ENCODE measurements around the gene HLA-DRA.

DNA sequence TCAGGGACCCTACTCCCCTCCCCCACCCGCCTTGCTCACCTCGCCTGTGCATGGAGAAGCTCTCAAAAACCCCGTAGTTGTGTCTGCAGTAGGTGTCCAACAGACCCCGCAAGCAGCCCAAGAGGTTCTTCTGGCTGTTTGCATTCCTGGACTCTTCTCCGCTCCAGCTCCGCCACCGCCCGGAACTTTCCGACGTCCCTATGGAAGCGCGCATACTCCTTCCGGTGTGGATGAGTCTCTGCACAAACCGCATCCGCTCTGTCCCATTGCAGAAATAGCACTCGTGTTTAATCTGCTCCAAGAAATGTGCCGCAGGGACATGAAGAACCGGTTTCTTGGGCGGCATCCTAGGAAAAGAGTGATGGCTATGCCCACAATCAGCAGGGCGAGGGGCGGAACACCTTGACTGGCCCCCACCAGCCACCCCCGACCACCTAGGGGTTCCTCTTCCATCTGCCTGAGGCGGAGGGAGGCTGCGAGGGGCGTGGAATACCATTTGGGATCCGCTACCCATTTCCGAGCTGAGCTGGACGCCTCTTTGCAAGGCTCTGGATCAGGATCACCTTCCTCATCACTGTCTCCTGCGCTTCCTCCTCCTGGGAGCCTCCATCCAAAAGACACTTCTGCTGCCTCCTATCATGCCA lies 20.2 kb downstream of the HLA-DRA start:
- TF ChIP-seq, protein P1, sequence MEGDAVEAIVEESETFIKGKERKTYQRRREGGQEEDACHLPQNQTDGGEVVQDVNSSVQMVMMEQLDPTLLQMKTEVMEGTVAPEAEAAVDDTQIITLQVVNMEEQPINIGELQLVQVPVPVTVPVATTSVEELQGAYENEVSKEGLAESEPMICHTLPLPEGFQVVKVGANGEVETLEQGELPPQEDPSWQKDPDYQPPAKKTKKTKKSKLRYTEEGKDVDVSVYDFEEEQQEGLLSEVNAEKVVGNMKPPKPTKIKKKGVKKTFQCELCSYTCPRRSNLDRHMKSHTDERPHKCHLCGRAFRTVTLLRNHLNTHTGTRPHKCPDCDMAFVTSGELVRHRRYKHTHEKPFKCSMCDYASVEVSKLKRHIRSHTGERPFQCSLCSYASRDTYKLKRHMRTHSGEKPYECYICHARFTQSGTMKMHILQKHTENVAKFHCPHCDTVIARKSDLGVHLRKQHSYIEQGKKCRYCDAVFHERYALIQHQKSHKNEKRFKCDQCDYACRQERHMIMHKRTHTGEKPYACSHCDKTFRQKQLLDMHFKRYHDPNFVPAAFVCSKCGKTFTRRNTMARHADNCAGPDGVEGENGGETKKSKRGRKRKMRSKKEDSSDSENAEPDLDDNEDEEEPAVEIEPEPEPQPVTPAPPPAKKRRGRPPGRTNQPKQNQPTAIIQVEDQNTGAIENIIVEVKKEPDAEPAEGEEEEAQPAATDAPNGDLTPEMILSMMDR (conservative IDR thresholded peaks at IDR 0.05 in 1 of 2, IDR thresholded peaks at IDR 0.05 in 1 of 2; ENCODE audit: extremely low read depth in 1 of 2, insufficient read depth in 1 of 2, low read depth in 1 of 2, low read length in 2 of 2) = no peak
- TF ChIP-seq EZH2 (IDR thresholded peaks at IDR 0.05; ENCODE audit: borderline replicate concordance, low read length) = no peak
